Measurements from ENCODE around the gene KIZ. TPM values are rescaled to one million over a fixed set of nuclear protein-coding genes. Genes with fewer than 3 reads are reported as not detected.

KIZ gene
- total RNA-seq, 4 donors from 2014 or later = 23.2 to 58.7 (median 28.3) TPM

- Histone ChIP-seq H3K4me3 (no peak overlapping the region), H3K9me3 (no peaks in the 10 kb centered on the region), H3K4me1 (no peaks in the 10 kb centered on the region), H3K27me3 (no peaks in the 10 kb centered on the region), H3K27ac (no peak overlapping the region), H3K36me3 (no peaks in the 10 kb centered on the region)
- no peak for TF ChIP-seq POLR2A (IDR thresholded peaks at IDR 0.05)
- intact Hi-C loops (cut with DNase I; ENCODE audit: low total_unique reads) = no loop called here
- DNase-seq = no peak
These were observed 139.6 kb downstream of the KIZ start for GRCh38 chr20:21265261-21266190.

GRCh38 chr20:21266191-21266536, 140.3 kb downstream of the KIZ start:
- no peak overlapping the region for H3K27ac ChIP-seq
- H3K4me3 ChIP-seq = no peak overlapping the region
- DNase-seq = no peak
- intact Hi-C loops (cut with DNase I; ENCODE audit: low total_unique reads) = no loop called here
- H3K4me1 ChIP-seq = no peaks in the 10 kb centered on the region
- no peaks in the 10 kb centered on the region for H3K36me3 ChIP-seq
- TF ChIP-seq CTCF (IDR thresholded peaks at IDR 0.05) = no peak
- no peak for TF ChIP-seq POLR2A (IDR thresholded peaks at IDR 0.05)
- H3K27me3 ChIP-seq = no peaks in the 10 kb centered on the region
- no peaks in the 10 kb centered on the region for H3K9me3 ChIP-seq

- Histone ChIP-seq H3K9me3 (no peaks in the 10 kb centered on the region), H3K4me1 (no peaks in the 10 kb centered on the region), H3K27me3 (no peaks in the 10 kb centered on the region), H3K36me3 (no peaks in the 10 kb centered on the region), H3K27ac (no peak overlapping the region), H3K4me3 (no peak overlapping the region)
- intact Hi-C loops (cut with DNase I; ENCODE audit: low total_unique reads) = no loop called here
- TF ChIP-seq CTCF (IDR thresholded peaks at IDR 0.05) = no peak
- no peak for TF ChIP-seq POLR2A (IDR thresholded peaks at IDR 0.05)
- DNase-seq = no peak
These were observed 143.9 kb downstream of the KIZ start for GRCh38 chr20:21269772-21270171.

GRCh38 chr20:21270806-21271205, 144.9 kb downstream of the KIZ start:
- Histone ChIP-seq H3K4me3 (no peak overlapping the region), H3K27ac (no peak overlapping the region), H3K9me3 (no peaks in the 10 kb centered on the region), H3K36me3 (no peaks in the 10 kb centered on the region), H3K27me3 (no peaks in the 10 kb centered on the region), H3K4me1 (no peaks in the 10 kb centered on the region)
- intact Hi-C loops (cut with DNase I; ENCODE audit: low total_unique reads) = no loop called here
- TF ChIP-seq CTCF (IDR thresholded peaks at IDR 0.05) = no peak
- no peak for TF ChIP-seq POLR2A (IDR thresholded peaks at IDR 0.05)
- no peak for DNase-seq

- H3K9me3 ChIP-seq = no peaks in the 10 kb centered on the region
- intact Hi-C loops (cut with DNase I; ENCODE audit: low total_unique reads) = no loop called here
- no peak for DNase-seq
- H3K27me3 ChIP-seq = no peaks in the 10 kb centered on the region
- no peaks in the 10 kb centered on the region for H3K4me1 ChIP-seq
- no peak overlapping the region for H3K27ac ChIP-seq
- no peaks in the 10 kb centered on the region for H3K36me3 ChIP-seq
- TF ChIP-seq POLR2A (IDR thresholded peaks at IDR 0.05) (no peak), CTCF (IDR thresholded peaks at IDR 0.05) (no peak)
- no peak overlapping the region for H3K4me3 ChIP-seq
These were observed 146.4 kb downstream of the KIZ start for GRCh38 chr20:21272279-21272678.
